GM12878 (cell line): ENCODE data around the gene CACNA1G. TPM values are rescaled to one million over a fixed set of nuclear protein-coding genes. Genes with fewer than 3 reads are reported as not detected.
A peak's percentile ranks its signal among the peaks of the same experiment; 100 is the strongest.

Experiments
- BRCA1 ChIP-seq: IDR thresholded peaks from 2 replicates; pipeline ENCODE4 v1.6.1; 2011; ENCODE audit warnings: low read depth, low read length, improper control_type of control experiment
- NFYB ChIP-seq: IDR thresholded peaks from 2 replicates; pipeline ENCODE4 v1.6.1; 2011; ENCODE audit warnings: low read depth, mild to moderate bottlenecking, low read length, improper control_type of control experiment, moderate library complexity; ENCODE audit not compliant: insufficient read depth
- NRF1 ChIP-seq: conservative IDR thresholded peaks from 2 replicates; pipeline ENCODE4 v1.6.1; 2011; ENCODE audit warnings: mild to moderate bottlenecking, low read depth, low read length, improper control_type of control experiment
- RBBP5 ChIP-seq: fragments of 200-600 bp; sonication (generic); conservative IDR thresholded peaks from 2 replicates; pipeline ENCODE4 v1.6.1; 2016
- SRF ChIP-seq, 2 experiments: IDR thresholded peaks; 2 replicates each; pipeline ENCODE4 v1.6.1; 2011; ENCODE audit warnings: low read depth in 2 of 2, low read length in 2 of 2, mild to moderate bottlenecking in 1 of 2, moderate library complexity in 1 of 2
- polyA plus RNA-seq, 11 experiments: library from polyadenylated mRNA; depleted of rRNA in 4 of 11; unstranded in 6 of 11; stranded (reverse) in 5 of 11; fragments of >200 nt; fragmentation: Nextera tagmentation in 4 of 11; fragmentation: Illumina TruSeq in 1 of 11; extraction: Ambion mirVana in 4 of 11; extraction: Trizol in 1 of 11; gene quantifications; 1 replicate in 1 of 11; 2 replicates in 10 of 11; pipeline versions ENCODE4 v1.2.1 to v1.2.3, GENCODE V29; 2011 to 2016; ENCODE audit warnings: inconsistent platforms in 2 of 11, missing spikeins in 2 of 11, low read depth in 1 of 11
- total RNA-seq, 4 experiments: library from RNA; depleted of rRNA in 3 of 4; stranded (reverse); fragments of >200 nt in 3 of 4; fragmentation: Illumina TruSeq in 1 of 4; extraction: Trizol in 1 of 4; gene quantifications; 2 replicates each; pipeline versions ENCODE4 v1.2.1 to v1.2.3, GENCODE V29; 2013 to 2021
- TF ChIP-seq, protein P1 (sequence below): fragments of 450-650 bp; IDR thresholded peaks from 2 replicates; pipeline ENCODE4 v1.6.1; 2018; ENCODE audit warnings: mild to moderate bottlenecking, low read depth, moderate library complexity; ENCODE audit not compliant: partially characterized antibody
- TF ChIP-seq, protein P2 (sequence below): fragments of 450-650 bp; IDR thresholded peaks from 2 replicates; pipeline ENCODE4 v1.6.1; 2016; ENCODE audit warnings: mild to moderate bottlenecking, moderate library complexity, borderline replicate concordance

CACNA1G gene
- total and polyA plus RNA-seq, 10 of the 15 experiments (the other 5 are each of a cell fraction or from before 2014, with no cell fraction given) = 0.03 to 0.15 TPM; not detected in 8

DNA sequence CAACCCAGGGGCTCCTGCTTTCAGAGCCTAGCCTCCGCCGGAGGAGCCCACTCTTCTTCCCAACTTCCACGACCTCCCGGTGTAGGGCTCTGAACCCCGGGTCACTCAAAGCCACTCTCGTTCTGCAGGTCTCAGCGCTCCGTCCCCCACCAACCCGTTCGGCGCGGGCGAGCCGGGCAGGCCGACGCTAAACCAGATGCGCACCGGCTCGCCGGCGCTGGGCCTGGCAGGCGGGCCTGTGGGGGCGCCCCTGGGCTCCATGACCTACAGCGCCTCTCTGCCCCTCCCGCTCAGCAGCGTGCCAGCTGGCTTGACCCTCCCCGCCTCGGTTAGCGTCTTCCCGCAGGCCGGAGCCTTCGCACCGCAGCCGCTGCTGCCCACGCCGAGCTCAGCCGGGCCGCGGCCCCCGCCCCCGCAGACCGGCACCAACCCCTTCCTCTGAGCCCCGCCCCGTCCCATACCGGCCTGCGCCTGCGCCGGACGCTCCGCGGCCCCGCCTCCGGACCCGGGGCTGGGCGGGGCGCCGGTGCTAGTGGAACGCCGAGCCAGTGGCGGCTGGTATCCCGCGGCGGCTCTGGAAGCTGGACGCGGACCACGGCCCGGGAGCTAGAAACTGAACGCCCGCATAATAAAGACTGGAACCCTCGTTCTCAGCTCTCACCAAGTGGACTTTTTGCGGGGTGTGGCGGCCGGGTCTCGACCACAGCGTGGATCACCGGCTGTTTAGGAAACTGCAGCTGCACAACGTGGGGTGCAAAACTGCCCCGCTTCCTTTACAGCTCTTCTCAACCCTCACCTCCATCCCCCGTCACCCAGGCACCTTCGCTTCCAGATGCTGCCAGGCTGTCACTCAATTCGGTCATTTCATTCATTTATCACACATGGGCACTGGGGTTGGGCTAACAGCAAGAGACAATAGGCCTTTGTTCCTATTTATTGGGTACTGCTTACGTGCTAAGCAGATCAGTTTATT is 18.5 kb upstream of the CACNA1G start (continued):
- TF ChIP-seq, protein P1, sequence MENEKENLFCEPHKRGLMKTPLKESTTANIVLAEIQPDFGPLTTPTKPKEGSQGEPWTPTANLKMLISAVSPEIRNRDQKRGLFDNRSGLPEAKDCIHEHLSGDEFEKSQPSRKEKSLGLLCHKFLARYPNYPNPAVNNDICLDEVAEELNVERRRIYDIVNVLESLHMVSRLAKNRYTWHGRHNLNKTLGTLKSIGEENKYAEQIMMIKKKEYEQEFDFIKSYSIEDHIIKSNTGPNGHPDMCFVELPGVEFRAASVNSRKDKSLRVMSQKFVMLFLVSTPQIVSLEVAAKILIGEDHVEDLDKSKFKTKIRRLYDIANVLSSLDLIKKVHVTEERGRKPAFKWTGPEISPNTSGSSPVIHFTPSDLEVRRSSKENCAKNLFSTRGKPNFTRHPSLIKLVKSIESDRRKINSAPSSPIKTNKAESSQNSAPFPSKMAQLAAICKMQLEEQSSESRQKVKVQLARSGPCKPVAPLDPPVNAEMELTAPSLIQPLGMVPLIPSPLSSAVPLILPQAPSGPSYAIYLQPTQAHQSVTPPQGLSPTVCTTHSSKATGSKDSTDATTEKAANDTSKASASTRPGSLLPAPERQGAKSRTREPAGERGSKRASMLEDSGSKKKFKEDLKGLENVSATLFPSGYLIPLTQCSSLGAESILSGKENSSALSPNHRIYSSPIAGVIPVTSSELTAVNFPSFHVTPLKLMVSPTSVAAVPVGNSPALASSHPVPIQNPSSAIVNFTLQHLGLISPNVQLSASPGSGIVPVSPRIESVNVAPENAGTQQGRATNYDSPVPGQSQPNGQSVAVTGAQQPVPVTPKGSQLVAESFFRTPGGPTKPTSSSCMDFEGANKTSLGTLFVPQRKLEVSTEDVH = no peak
- TF ChIP-seq BRCA1 (no peak), NRF1 (peak; percentile 80), NFYB (no peak), RBBP5 (no peak), SRF (IDR thresholded peaks at IDR 0.05; ENCODE audit: low read depth in 2 of 2, low read length in 2 of 2) (no peak)
- TF ChIP-seq, protein P2, sequence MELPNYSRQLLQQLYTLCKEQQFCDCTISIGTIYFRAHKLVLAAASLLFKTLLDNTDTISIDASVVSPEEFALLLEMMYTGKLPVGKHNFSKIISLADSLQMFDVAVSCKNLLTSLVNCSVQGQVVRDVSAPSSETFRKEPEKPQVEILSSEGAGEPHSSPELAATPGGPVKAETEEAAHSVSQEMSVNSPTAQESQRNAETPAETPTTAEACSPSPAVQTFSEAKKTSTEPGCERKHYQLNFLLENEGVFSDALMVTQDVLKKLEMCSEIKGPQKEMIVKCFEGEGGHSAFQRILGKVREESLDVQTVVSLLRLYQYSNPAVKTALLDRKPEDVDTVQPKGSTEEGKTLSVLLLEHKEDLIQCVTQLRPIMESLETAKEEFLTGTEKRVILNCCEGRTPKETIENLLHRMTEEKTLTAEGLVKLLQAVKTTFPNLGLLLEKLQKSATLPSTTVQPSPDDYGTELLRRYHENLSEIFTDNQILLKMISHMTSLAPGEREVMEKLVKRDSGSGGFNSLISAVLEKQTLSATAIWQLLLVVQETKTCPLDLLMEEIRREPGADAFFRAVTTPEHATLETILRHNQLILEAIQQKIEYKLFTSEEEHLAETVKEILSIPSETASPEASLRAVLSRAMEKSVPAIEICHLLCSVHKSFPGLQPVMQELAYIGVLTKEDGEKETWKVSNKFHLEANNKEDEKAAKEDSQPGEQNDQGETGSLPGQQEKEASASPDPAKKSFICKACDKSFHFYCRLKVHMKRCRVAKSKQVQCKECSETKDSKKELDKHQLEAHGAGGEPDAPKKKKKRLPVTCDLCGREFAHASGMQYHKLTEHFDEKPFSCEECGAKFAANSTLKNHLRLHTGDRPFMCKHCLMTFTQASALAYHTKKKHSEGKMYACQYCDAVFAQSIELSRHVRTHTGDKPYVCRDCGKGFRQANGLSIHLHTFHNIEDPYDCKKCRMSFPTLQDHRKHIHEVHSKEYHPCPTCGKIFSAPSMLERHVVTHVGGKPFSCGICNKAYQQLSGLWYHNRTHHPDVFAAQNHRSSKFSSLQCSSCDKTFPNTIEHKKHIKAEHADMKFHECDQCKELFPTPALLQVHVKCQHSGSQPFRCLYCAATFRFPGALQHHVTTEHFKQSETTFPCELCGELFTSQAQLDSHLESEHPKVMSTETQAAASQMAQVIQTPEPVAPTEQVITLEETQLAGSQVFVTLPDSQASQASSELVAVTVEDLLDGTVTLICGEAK = no peak
